Left forelimb (tissue), 1 donor: ENCODE measurements around the gene CAV3.
"Not testable (repeated sequence)": the region's sequence is repeated elsewhere in the genome, so short reads cannot be mapped to it uniquely, and the experiment has no call there.

Experiments used
- DNase-seq: peaks from one replicate; pipeline ENCODE4 v3.0.0-alpha.2; 2018; ENCODE audit warnings: low spot score

Gene CAV3

DNA sequence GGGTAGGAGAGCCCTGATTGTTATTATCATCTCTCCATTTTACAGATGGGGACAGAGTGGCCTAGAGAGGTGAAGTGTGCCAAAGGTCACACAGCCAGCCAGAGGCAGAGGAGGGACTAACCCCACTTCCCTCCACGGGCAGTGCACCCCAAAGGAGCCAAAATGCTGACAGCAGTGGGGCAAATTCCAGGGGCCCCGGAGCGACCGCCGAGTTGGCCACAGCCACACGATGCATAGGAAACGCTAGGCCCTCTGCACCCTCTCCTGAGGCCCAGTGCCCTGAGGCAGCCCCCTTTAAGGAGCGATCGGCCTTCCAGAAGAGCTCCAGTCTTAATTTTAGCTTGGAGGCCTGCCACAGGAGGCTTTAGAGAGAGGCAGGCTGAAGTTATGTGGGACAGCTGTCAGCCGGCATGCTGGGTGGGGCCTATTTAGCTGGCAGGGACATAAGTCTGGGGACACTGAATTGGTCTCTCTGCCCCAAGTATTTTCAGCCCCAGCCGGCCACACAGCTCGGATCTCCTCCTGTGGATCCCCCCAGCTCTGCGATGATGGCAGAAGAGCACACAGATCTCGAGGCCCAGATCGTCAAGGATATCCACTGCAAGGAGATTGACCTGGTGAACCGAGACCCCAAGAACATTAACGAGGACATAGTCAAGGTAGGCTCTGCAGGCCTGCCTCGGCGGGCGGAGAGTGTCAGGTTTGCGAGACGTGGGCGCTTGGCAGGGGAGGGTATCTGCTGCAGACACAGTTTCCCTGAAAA lies at the start of gene CAV3:
CAV3 (plus strand) TSS at position 471 of the 763 bp plus-strand sequence; CDS start at position 546, 75 bp downstream.
- no peak for DNase-seq

- not testable (repeated sequence) for DNase-seq
Observed at GRCh38 chr3:8684992-8685391, 48.6 kb upstream of the CAV3 start.

DNA sequence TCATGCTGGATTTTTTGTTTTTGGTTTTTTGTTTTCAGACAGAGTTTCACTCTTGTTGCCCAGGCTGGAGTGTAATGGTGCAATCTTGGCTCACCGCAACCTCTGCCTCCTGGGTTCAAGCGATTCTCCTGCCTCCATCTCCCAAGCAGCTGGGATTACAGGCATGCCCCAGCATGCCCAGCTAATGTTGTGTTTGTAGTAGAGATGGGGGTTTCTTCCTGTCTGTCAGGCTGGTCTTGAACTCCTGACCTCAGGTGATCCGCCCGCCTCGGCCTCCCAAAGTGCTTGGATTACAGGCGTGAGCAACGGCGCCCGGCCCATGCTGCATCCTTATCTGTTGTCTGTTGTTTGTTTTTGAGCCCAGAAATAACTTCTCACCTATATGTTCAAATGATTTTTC lies 42.3 kb upstream of the CAV3 start:
- DNase-seq: not testable (repeated sequence)

DNA sequence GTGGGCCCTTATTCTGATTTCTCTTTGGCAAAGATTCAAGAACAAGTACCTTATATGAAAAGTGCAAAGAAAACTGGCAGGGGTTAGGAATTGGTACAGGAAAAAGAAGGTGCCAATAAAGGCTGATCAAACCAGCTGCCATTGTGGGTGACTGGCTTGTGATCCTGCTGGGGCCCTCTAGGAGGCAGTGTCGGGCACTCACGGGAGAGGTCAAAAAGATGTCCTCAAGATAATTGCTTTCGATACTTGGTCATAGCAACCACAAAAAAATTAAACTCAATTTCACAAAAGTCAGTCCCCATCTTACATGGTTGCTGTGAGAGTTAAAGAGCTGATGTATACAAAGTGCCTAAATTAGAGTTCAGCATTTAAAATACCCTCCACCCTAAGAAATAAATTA lies 31.0 kb upstream of the CAV3 start:
- no peak for DNase-seq

DNA sequence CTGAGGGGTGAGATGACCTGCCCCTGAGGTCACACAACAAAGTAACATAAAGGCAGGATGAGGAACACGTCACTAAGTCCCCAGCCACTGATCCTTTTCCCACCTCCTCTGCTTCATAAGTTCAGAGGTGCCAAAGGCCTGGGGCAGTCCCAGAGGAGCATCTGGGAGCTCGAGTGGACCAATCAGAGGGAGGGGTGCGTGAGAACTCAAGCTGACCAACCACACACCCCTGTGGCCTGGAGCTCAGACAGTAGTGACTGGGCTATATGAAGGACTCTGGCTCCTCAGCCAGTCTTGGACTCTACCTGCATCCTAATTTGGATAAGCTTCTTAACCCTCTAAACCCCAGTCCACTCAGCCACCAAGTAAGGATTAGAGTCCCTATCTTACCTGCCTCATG lies 28.0 kb upstream of the CAV3 start:
- no peak for DNase-seq

- no peak for DNase-seq
Observed at GRCh38 chr3:8709287-8709686, 24.3 kb upstream of the CAV3 start.

GRCh38 chr3:8709801-8710507 lies 23.6 kb upstream of the CAV3 start:
- DNase-seq: no peak

DNA sequence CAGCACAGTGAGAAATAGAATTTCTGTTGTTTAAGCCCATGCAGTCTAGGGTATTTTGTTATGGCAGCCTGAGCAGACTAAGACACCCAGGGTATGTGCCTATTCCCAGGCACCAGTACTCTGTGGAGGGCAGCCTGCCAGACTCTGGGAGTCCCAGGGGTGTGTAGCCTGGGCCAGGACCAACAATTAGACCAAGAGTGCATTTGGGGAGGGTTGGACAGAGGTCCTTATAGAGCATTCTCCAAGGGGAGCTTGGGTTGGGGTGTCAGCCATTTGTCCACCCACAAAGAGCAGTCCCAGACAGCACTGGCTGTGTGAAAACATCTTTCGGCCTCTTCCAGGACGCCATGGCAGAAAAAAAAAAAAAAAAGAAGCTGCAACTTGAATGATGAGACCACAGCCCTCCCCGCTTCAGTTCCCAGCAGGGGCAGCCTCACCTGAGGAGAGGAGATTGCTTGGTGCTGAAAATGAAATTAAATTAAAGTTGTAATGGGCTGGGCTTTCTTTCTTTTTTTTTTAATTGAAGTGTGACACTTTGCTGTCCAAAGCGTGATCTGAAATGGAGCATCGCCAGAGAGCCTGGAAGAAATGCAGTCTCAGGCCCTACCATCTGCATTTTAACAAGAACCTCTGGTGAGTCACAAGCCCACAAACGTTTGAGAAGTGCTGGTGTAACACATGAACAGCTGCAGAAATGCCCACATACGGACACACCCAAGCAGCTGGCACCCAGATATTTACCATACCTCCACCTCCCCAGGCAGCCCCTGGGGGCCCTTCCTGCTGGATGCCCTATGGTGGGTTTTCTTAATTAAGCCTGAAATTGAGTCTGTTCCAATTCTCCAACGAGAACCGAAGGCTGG lies 21.3 kb upstream of the CAV3 start:
- DNase-seq: no peak

DNA sequence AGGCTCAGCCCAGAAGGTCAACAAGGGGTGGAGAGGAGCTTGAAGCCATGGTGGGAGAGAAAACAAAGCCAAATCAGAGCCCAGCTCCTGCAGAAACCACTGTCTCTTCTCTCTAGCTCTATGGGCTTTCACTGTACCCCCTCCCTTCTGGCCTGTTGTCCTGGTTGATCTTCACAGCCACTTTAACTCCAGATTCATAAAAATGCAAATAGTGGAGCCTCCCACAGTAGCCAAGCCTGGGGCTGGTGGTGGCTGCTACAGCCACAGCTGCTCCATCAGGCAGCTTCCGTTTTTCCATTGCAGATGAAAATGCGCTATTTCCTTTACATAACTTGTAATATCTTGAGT lies 20.7 kb upstream of the CAV3 start:
- no peak for DNase-seq

DNA sequence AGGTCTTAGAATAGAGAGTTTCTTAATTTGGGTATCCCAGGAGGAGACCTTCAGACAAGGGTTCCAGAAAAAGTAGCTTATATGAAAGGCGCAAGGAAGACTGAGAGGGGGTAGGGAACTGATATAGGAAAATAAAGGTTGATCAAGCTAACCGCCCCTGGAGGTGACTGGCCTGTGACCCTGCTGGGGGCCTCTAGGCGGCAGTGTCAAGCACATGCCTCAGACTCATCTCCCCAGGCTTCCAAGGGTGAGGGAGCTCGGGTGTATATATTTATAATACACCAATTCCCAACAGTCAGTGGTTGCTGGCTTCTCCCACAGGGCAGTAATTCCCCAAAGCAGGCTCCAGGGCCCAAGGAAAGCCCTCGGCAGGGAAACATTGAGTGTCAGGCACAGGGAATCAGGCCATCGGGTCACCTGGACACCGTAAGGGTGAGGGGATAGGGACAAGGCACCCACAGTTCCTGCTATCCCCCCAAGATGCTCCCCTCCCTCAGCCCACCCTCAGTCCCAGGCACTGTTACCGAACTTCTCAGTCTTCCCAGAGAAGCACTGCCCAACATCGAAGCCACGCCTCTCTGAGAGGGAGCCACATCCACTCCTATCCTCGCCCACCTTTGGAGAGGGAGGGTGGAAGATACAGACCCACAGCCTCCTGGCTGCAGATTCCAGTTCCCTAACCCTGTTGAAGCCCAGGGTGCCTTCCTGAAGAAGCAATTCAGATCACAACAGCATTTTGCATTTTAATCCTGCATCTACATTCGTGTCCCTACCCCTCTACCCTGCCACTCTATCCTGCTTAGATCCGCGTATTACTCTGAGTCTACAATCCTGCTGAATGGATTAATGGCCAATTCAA lies 19.5 kb upstream of the CAV3 start:
- DNase-seq: no peak

DNA sequence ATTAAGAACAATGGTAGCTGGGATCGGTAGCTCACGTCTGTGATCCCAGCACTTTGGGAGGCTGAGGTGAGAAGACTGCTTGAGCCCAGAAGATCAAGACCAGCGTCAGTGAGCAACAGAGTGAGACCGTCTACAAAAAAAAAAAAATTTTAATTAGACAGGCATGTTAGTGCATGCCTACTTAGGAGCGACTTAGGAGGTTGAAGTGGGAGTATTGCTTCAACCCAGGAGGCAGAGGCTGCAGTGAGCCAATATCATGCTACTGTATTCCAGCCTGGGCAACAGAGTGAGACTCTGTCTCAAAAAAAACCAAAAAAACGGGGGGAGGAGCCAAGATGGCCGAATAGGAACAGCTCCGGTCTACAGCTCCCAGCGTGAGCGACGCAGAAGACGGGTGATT lies 17.8 kb upstream of the CAV3 start:
- DNase-seq: not testable (repeated sequence)

DNA sequence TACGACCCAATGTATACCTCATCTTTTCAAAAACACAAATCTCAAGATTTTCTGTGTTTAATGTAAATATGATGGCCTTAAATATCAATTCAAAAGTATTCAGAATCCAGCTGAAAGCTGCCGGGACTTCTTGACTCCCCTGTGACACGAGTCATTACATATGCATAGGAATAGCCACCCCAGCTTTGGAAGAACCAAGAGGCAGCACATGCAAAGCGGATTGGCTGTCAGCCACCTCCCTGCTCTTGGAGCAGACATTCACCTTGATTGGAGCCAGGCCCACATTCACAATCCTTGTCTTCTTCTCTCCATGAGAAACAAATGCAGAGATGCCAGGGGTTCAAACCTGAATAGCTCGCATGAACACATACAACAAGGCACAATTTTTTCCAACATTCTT lies 10.8 kb upstream of the CAV3 start:
- DNase-seq: peak; percentile 6

DNA sequence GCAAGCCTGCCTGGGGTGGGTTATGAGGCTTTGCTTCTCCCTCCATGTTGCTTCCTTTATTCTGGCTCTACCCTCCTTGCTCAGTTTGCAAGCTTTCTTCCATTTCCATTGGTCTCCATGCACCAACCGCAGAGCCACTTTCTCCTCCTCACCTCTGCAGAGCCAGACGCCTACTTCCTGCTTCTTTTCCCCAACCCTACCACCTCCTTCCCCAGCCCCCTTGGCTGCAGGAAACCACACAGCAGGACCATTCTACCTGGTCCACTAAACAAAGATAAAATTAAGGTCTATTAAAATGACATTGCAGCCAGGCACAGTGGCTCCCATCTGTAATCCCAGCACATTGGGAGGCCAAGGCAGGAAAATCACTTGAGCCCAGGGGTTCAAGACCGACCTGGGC lies 10.0 kb upstream of the CAV3 start:
- DNase-seq: peak; percentile 26

- DNase-seq: peak; percentile 5
Observed at GRCh38 chr3:8724108-8724752, 9.4 kb upstream of the CAV3 start.

DNA sequence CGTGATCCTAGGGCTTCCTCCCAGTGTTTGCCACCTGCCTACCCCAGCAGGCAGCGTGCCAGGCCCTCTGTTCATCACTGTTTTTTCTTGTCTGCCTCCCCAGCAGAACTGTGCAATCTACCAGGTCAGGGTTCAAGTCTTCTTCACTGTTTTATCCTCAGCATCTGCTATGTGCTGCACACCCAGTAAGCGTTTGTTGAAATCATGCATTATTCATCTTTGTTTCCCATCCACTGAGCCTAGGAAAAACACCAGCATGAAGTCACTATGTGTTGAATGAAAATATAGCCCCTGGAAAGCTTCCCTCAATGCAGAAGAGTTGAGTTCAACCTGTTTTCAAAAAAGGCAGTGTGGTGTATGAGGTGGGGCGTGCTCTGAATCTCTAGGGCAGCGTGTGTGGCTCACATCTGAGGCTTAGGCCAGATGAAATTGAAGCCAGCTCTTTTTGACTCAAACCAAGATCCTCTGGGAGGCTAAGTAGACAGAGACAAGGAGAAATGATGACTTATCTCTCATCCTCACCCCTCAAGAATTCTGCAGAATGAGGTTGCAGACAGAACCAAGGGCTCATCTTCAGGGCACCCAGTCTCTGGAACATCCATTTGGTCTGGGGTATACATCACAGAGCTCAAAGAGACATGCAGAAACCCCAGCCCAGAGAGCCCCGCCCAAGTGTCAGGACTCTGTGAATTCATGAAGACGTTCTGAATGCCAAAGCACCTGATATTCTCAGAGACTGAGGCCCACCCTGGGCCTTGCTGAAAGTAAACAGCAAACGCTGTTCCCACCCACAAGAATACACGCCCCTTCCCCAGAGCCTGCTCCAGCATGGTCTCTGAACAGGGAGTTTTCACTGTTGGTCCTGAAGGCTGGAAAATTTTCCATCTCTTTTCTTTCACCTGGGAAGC lies 5.7 kb upstream of the CAV3 start:
- DNase-seq: peak; percentile 40

DNA sequence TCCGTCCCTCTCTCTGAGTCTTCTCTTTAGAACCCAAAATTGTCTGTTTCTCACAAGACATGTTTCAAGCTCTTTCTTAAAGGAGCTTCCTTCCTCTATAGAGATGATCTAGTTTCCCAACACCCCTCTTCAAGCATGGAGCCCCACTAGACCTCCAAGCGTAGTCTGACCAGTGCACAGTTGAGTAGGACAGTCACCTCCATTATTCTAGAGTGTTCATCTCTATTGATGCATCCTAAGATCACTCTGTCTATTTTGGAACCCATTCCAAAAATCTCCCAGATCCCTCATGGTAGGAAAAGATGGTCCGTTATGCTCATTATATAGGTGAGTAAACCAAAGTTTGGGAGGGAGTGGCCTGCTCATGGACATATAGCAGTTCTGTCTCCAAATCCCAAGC lies 4.1 kb upstream of the CAV3 start:
- DNase-seq: no peak

DNA sequence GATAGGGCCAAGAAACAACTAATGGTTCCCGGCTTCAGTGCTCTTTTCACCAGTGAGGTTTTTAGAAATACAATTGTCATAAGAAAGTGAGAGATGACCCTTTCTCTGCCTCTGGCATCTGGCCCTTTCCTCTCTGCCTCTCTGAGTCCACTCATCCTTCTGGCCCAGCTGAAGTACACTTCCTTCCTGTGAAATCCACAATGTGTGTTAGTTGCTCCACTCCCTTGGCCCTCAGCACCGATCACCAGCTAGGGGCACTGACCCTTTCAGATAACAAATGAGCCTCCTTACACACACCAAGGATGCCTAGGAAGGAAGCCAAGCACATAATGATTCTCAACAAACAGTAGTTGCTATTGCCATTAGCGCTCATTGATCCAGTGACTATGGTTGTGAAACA lies 2.9 kb upstream of the CAV3 start:
- DNase-seq: no peak

DNA sequence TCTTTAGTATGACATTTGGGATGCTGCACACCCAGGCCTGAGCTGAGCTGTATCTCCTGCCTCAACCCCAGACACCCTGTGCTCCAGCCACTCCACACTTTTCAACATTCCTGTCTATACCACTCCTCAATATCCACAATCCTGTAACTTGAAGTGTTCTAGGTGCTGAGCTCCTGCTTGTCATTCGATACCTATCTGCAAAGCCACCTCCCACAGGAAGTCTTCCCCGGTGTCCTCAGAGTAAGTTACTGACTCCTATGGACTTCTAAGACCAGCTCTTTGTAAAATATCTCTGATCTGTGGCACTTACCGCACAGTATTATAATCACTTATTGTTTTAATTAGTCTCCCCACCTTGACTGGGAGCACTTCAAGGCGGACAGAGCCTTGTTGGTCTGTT lies 1.2 kb upstream of the CAV3 start:
- DNase-seq: peak; percentile 6

GRCh38 chr3:8734137-8734878 lies 706 bp downstream of the CAV3 start:
- no peak for DNase-seq

GRCh38 chr3:8734908-8735307 lies 1.3 kb downstream of the CAV3 start:
- no peak for DNase-seq
